Activated CD8-positive, alpha-beta memory T cell treated with anti-CD3 and anti-CD28 coated beads, Interleukin-2, amount 10 ng/mL, durations not matched to agents 7 days and 5 days (primary cell): Measurements from ENCODE around the gene ZNF74. TPM values are rescaled to one million over a fixed set of nuclear protein-coding genes. Genes with fewer than 3 reads are reported as not detected.

Experiments
- ATAC-seq: fragments of 150-1000 bp; cut with Tn5 transposase; one replicate; pipeline ENCODE4 v1.10.0; 2021; ENCODE audit warnings: moderate library complexity
- CTCF ChIA-PET: fragments of 350-600 bp; sonication (Branson Sonifier 250); formaldehyde crosslinking; loops from one replicate; lab custom pipeline; 2021; ENCODE audit warnings: antibody characterized with exemption; lab: Charles Lee
- DNase-seq: peaks from one replicate; pipeline ENCODE4 v3.0.0-alpha.2; 2020
- H3K27ac Mint-ChIP-seq: one replicate; pipeline ENCODE4 v1.8.0; 2021; ENCODE audit warnings: mild to moderate bottlenecking, mixed read lengths
- H3K27me3 Mint-ChIP-seq: one replicate; pipeline ENCODE4 v1.8.0; 2021; ENCODE audit warnings: mixed read lengths
- H3K36me3 Mint-ChIP-seq: one replicate; pipeline ENCODE4 v1.8.0; 2021; ENCODE audit warnings: mild to moderate bottlenecking, mixed read lengths
- H3K4me1 Mint-ChIP-seq: one replicate; pipeline ENCODE4 v1.8.0; 2021; ENCODE audit warnings: mixed read lengths
- H3K4me3 Mint-ChIP-seq: one replicate; pipeline ENCODE4 v1.8.0; 2021; ENCODE audit warnings: mild to moderate bottlenecking, moderate library complexity, mixed read lengths
- H3K9me3 Mint-ChIP-seq: one replicate; pipeline ENCODE4 v1.8.0; 2022; ENCODE audit warnings: low read depth, mixed read lengths
- total RNA-seq, 2 experiments: library from RNA; stranded (reverse); gene quantifications; one replicate each; pipeline ENCODE4 v1.2.3, GENCODE V29; 2021

ZNF74 gene
- total RNA-seq, 2 experiments from 2014 or later: 10.0 to 10.9 TPM

GRCh38 chr22:20436768-20437612 is 43.0 kb downstream of the ZNF74 start:
- H3K27me3 Mint-ChIP-seq: peaks cover 57% of the 10 kb centered on the region
- CTCF ChIA-PET: interaction anchor here (1.0 kb wide), 1 partner anchor 18 kb away, joined by 3 read pairs; no protein-coding TSS in a partner anchor
- DNase-seq: no peak
- H3K9me3 Mint-ChIP-seq: no peaks in the 10 kb centered on the region
- peaks cover 7% of the 10 kb centered on the region for H3K4me1 Mint-ChIP-seq
- peak overlapping the region; percentile 30 for H3K4me3 Mint-ChIP-seq
- no peaks in the 10 kb centered on the region for H3K36me3 Mint-ChIP-seq
- H3K27ac Mint-ChIP-seq: no peak overlapping the region
- ATAC-seq: peak; percentile 35

- Mint-ChIP-seq H3K4me3 (peak within 1 kb of the TSS; percentile 30), H3K27ac (no peak within 1 kb of the TSS), H3K9me3 (no peaks in the 10 kb centered on the region), H3K4me1 (peaks cover 7% of the 10 kb centered on the region), H3K36me3 (no peaks in the 10 kb centered on the region), H3K27me3 (peaks cover 50% of the 10 kb centered on the region)
- DNase-seq: no peak
- ATAC-seq: peak; percentile 32
- CTCF ChIA-PET: interaction anchor here (2.1 kb wide), 1 partner anchor 19 kb away, joined by 8 read pairs; no protein-coding TSS in a partner anchor
Observed at GRCh38 chr22:20437613-20438426, 43.9 kb downstream of the ZNF74 start, which contains the start of gene SCARF2. Gene SCARF2 (minus strand): TSS chr22:20437825. CDS start chr22:20437754, 71 bp downstream.

GRCh38 chr22:20438427-20438677 is 44.4 kb downstream of the ZNF74 start:
- CTCF ChIA-PET: interaction anchor here (2.1 kb wide), 1 partner anchor 18 kb away, joined by 8 read pairs; no protein-coding TSS in a partner anchor
- no peak for DNase-seq
- ATAC-seq: no peak
- Mint-ChIP-seq H3K27ac (no peak overlapping the region), H3K4me1 (peaks cover 7% of the 10 kb centered on the region), H3K36me3 (no peaks in the 10 kb centered on the region), H3K4me3 (no peak overlapping the region), H3K9me3 (no peaks in the 10 kb centered on the region), H3K27me3 (peaks cover 45% of the 10 kb centered on the region)

- H3K9me3 Mint-ChIP-seq: no peaks in the 10 kb centered on the region
- no peak overlapping the region for H3K27ac Mint-ChIP-seq
- ATAC-seq: no peak
- peaks cover 43% of the 10 kb centered on the region for H3K27me3 Mint-ChIP-seq
- peaks cover 7% of the 10 kb centered on the region for H3K4me1 Mint-ChIP-seq
- CTCF ChIA-PET: interaction anchor here (1.1 to 2.1 kb wide), 2 partner anchors 18 to 21 kb away, joined by 3 to 8 read pairs; no protein-coding TSS in a partner anchor
- no peaks in the 10 kb centered on the region for H3K36me3 Mint-ChIP-seq
- DNase-seq: no peak
- no peak overlapping the region for H3K4me3 Mint-ChIP-seq
Observed at GRCh38 chr22:20438678-20439492, 44.9 kb downstream of the ZNF74 start.

GRCh38 chr22:20439556-20439927 is 45.6 kb downstream of the ZNF74 start:
- Mint-ChIP-seq H3K4me1 (peaks cover 7% of the 10 kb centered on the region), H3K27ac (no peak overlapping the region), H3K27me3 (peaks cover 36% of the 10 kb centered on the region), H3K9me3 (no peaks in the 10 kb centered on the region), H3K4me3 (no peak overlapping the region), H3K36me3 (no peaks in the 10 kb centered on the region)
- ATAC-seq: no peak
- CTCF ChIA-PET: interaction anchor here (1.1 to 2.1 kb wide), 2 partner anchors 17 to 22 kb away, joined by 3 to 8 read pairs; no protein-coding TSS in a partner anchor
- no peak for DNase-seq

- Mint-ChIP-seq H3K27ac (no peak overlapping the region), H3K9me3 (no peaks in the 10 kb centered on the region), H3K4me3 (no peak overlapping the region), H3K4me1 (peaks cover 7% of the 10 kb centered on the region), H3K36me3 (peaks cover 2% of the 10 kb centered on the region), H3K27me3 (peaks cover 31% of the 10 kb centered on the region)
- ATAC-seq: no peak
- CTCF ChIA-PET: no interaction called here
- DNase-seq: no peak
Observed at GRCh38 chr22:20439928-20440575, 46.1 kb downstream of the ZNF74 start.

- H3K36me3 Mint-ChIP-seq: peaks cover 2% of the 10 kb centered on the region
- DNase-seq (no peak), ATAC-seq (no peak)
- CTCF ChIA-PET: interaction anchor here (0.9 to 1.4 kb wide), 3 partner anchors 10 to 22 kb away, joined by 3 to 4 read pairs (median 3); no protein-coding TSS in a partner anchor
- H3K4me3 Mint-ChIP-seq: no peak overlapping the region
- peaks cover 7% of the 10 kb centered on the region for H3K4me1 Mint-ChIP-seq
- H3K27ac Mint-ChIP-seq: no peak overlapping the region
- H3K27me3 Mint-ChIP-seq: peaks cover 23% of the 10 kb centered on the region
- H3K9me3 Mint-ChIP-seq: no peaks in the 10 kb centered on the region
Observed at GRCh38 chr22:20440637-20441591, 47.0 kb downstream of the ZNF74 start.

- Mint-ChIP-seq H3K27ac (no peak overlapping the region), H3K27me3 (peaks cover 17% of the 10 kb centered on the region), H3K4me3 (no peak overlapping the region), H3K36me3 (peaks cover 4% of the 10 kb centered on the region), H3K4me1 (peaks cover 4% of the 10 kb centered on the region), H3K9me3 (no peaks in the 10 kb centered on the region)
- CTCF ChIA-PET: interaction anchor here (0.9 to 1.4 kb wide), 3 partner anchors 11 to 23 kb away, joined by 3 to 4 read pairs (median 3); no protein-coding TSS in a partner anchor
- ATAC-seq (no peak), DNase-seq (no peak)
Observed at GRCh38 chr22:20441631-20442484, 47.9 kb downstream of the ZNF74 start.

- CTCF ChIA-PET: interaction anchor here (1.3 kb wide), 1 partner anchor 14 kb away, joined by 3 read pairs; no protein-coding TSS in a partner anchor
- Mint-ChIP-seq H3K9me3 (no peaks in the 10 kb centered on the region), H3K36me3 (peaks cover 4% of the 10 kb centered on the region), H3K4me1 (no peaks in the 10 kb centered on the region), H3K4me3 (no peak overlapping the region), H3K27me3 (peaks cover 11% of the 10 kb centered on the region), H3K27ac (no peak overlapping the region)
- DNase-seq: no peak
- ATAC-seq: no peak
Observed at GRCh38 chr22:20442485-20443284, 48.7 kb downstream of the ZNF74 start.

GRCh38 chr22:20444325-20444724 is 50.4 kb downstream of the ZNF74 start:
- CTCF ChIA-PET: interaction anchor here (0.7 to 1.3 kb wide), 4 partner anchors 9 to 26 kb away, joined by 3 to 8 read pairs (median 4); no protein-coding TSS in a partner anchor
- Mint-ChIP-seq H3K4me1 (no peaks in the 10 kb centered on the region), H3K9me3 (no peaks in the 10 kb centered on the region), H3K27ac (peak overlapping the region; percentile 24), H3K4me3 (no peak overlapping the region), H3K36me3 (peaks cover 4% of the 10 kb centered on the region), H3K27me3 (peaks cover 3% of the 10 kb centered on the region)
- ATAC-seq: no peak
- DNase-seq: no peak
